Endothelial cell of umbilical vein (primary cell): ENCODE measurements around the gene DNAH3. TPM values are rescaled to one million over a fixed set of nuclear protein-coding genes. Genes with fewer than 3 reads are reported as not detected.

Experiments used
- BruUV-seq: library from RNA; stranded (reverse); fragments of 400-500 nt; replicated peaks from 2 replicates; lab custom pipeline; 2021; lab: Mats Ljungman, UMichigan
- CTCF ChIA-PET: fragments of 300-600, 350-600 bp; sonication (Branson Sonifier 250); formaldehyde crosslinking; loops from one replicate; lab custom pipeline; 2021; ENCODE audit warnings: antibody characterized with exemption, inconsistent platforms; lab: Charles Lee
- POLR2A ChIA-PET: fragments of 300-600, 350-600 bp; sonication (Branson Sonifier 250); formaldehyde crosslinking; loops from one replicate; lab custom pipeline; 2021; ENCODE audit warnings: antibody characterized with exemption, inconsistent platforms; lab: Charles Lee
- DNase-seq: peaks from one replicate; pipeline ENCODE4 v3.0.0-alpha.2; 2011; ENCODE audit warnings: low read depth, low spot score
- FAIRE-seq: peaks from 2 replicates; lab custom pipeline; 2011; peaks lifted over from hg19 to GRCh38; lab: Jason Lieb, UNC
- H2AFZ ChIP-seq: 2 replicates; pipeline ENCODE4 v1.6.0; 2012; ENCODE audit warnings: low read depth, low read length, control low read depth, inconsistent platforms
- H3K27ac ChIP-seq: 2 replicates; pipeline ENCODE4 v1.5.1; 2011; ENCODE audit warnings: low read depth, mild to moderate bottlenecking, control low read depth, low read length, moderate library complexity; ENCODE audit not compliant: insufficient read depth
- H3K27me3 ChIP-seq, 2 experiments: 2 replicates each; pipeline versions ENCODE4 v1.6.0 to v1.6.1; 2011; ENCODE audit warnings: low read length in 2 of 2, mixed read lengths in 1 of 2; ENCODE audit not compliant: control insufficient read depth in 2 of 2, insufficient read depth in 2 of 2
- H3K36me3 ChIP-seq, 2 experiments: 2 replicates in 1 of 2; 3 replicates in 1 of 2; pipeline ENCODE4 v1.5.1; 2011; ENCODE audit warnings: low read length in 2 of 2, mild to moderate bottlenecking in 1 of 2, moderate library complexity in 1 of 2; ENCODE audit not compliant: control insufficient read depth in 2 of 2, insufficient read depth in 2 of 2; ENCODE audit errors: extremely low read depth in 1 of 2
- H3K4me1 ChIP-seq: 3 replicates; pipeline ENCODE4 v1.5.1; 2011; ENCODE audit warnings: mild to moderate bottlenecking, low read length; ENCODE audit not compliant: control insufficient read depth, insufficient read depth; ENCODE audit errors: extremely low read depth
- H3K4me2 ChIP-seq: 2 replicates; pipeline ENCODE4 v1.6.1; 2011; ENCODE audit warnings: low read length, control low read depth, mixed read lengths; ENCODE audit not compliant: insufficient read depth
- H3K4me3 ChIP-seq, 3 experiments: fragments of 200-600 bp in 1 of 3; sonication (generic), shearing (Covaris generic) in 1 of 3; replicated peaks in 1 of 3; 2 replicates each; pipeline ENCODE4 v1.5.1; 2011 to 2016; ENCODE audit warnings: control low read depth in 3 of 3, low read length in 3 of 3, mild to moderate bottlenecking in 2 of 3, inconsistent platforms in 1 of 3, low read depth in 1 of 3, moderate library complexity in 1 of 3; ENCODE audit not compliant: insufficient read depth in 1 of 3
- H3K79me2 ChIP-seq: 2 replicates; pipeline ENCODE4 v1.6.0; 2012; ENCODE audit warnings: low read length, inconsistent platforms; ENCODE audit not compliant: control insufficient read depth, insufficient read depth
- H3K9ac ChIP-seq: replicated peaks from 2 replicates; pipeline ENCODE3; 2011; ENCODE audit warnings: low read length, control low read depth; ENCODE audit not compliant: insufficient read depth; ENCODE audit errors: extremely low read depth
- H3K9me1 ChIP-seq: replicated peaks from 3 replicates; pipeline ENCODE4 v1.6.0; 2011; ENCODE audit warnings: mild to moderate bottlenecking, low read length; ENCODE audit not compliant: control insufficient read depth, insufficient read depth; ENCODE audit errors: extremely low read depth
- H3K9me3 ChIP-seq: replicated peaks from 2 replicates; pipeline ENCODE4 v1.5.1; 2012; ENCODE audit warnings: low read length, inconsistent platforms; ENCODE audit not compliant: control insufficient read depth, insufficient read depth
- H4K20me1 ChIP-seq: replicated peaks from 2 replicates; pipeline ENCODE3; 2011; ENCODE audit warnings: mild to moderate bottlenecking, low read length; ENCODE audit not compliant: control insufficient read depth, insufficient read depth; ENCODE audit errors: extremely low read depth
- CTCF ChIP-seq, 2 donors: IDR thresholded peaks; 1 replicate in 1 of 2; 2 replicates in 1 of 2; pipeline ENCODE4 v1.5.1; 2011; ENCODE audit warnings: low read length in 2 of 2, mild to moderate bottlenecking in 2 of 2, moderate library complexity in 2 of 2, control low read depth in 1 of 2, inconsistent platforms in 1 of 2, low read depth in 1 of 2; ENCODE audit not compliant: insufficient read depth in 1 of 2; ENCODE audit errors: extremely low read depth in 1 of 2
- EZH2 ChIP-seq: IDR thresholded peaks from 2 replicates; pipeline ENCODE4 v1.6.1; 2012; ENCODE audit warnings: borderline replicate concordance, low read depth, mild to moderate bottlenecking, moderate library complexity, low read length, inconsistent platforms; ENCODE audit not compliant: severe bottlenecking
- FOS ChIP-seq: IDR thresholded peaks from 2 replicates; pipeline ENCODE4 v1.6.1; 2011; ENCODE audit warnings: mild to moderate bottlenecking, low read length, moderate library complexity, borderline replicate concordance; ENCODE audit not compliant: insufficient read depth
- GATA2 ChIP-seq: IDR thresholded peaks from 2 replicates; pipeline ENCODE4 v1.7.0; 2011; ENCODE audit warnings: low read depth, mild to moderate bottlenecking, moderate library complexity, mixed read lengths, low read length; ENCODE audit not compliant: insufficient read length, insufficient read depth
- JUN ChIP-seq: IDR thresholded peaks from 2 replicates; pipeline ENCODE4 v1.6.1; 2011; ENCODE audit warnings: borderline replicate concordance, low read depth; ENCODE audit not compliant: insufficient read length, insufficient read depth
- MAX ChIP-seq: IDR thresholded peaks from 2 replicates; pipeline ENCODE4 v1.6.1; 2011; ENCODE audit not compliant: insufficient read depth, insufficient read length
- MYC ChIP-seq: IDR thresholded peaks from one replicate; pipeline ENCODE4 v1.6.1; 2011; ENCODE audit warnings: mild to moderate bottlenecking, low read depth, low read length
- POLR2A ChIP-seq: IDR thresholded peaks from 2 replicates; pipeline ENCODE4 v1.6.1; 2012; ENCODE audit warnings: low read depth, mild to moderate bottlenecking, control low read depth, low read length
- POLR2AphosphoS5 ChIP-seq: IDR thresholded peaks from 2 replicates; pipeline ENCODE4 v1.6.1; 2012; ENCODE audit warnings: low read depth, mild to moderate bottlenecking, control low read depth, low read length, moderate library complexity; ENCODE audit not compliant: insufficient read depth
- dilution Hi-C: fragments of 300-500 bp; cut with MboI; formaldehyde crosslinking; loops from one replicate; pipeline ENCODE4 v1.15.0; 2019; ENCODE audit warnings: low sequenced_read_pairs; ENCODE audit not compliant: extremely low pct_ligation_motif_present
- intact Hi-C: fragments of 100-400 bp; cut with micrococcal nuclease; formaldehyde crosslinking; loops from one replicate; pipeline ENCODE4 v1.10.0; 2022
- polyA plus RNA-seq, 4 experiments: library from polyadenylated mRNA; depleted of rRNA in 3 of 4; stranded (reverse) in 3 of 4; unstranded in 1 of 4; fragments of >200 nt; gene quantifications; 2 replicates each; pipeline versions ENCODE4 v1.2.1 to v1.2.3, GENCODE V29; 2011 to 2012; ENCODE audit warnings: missing spikeins in 1 of 4
- total RNA-seq: library from RNA; stranded (reverse); gene quantifications from 2 replicates; pipeline ENCODE4 v1.2.3, GENCODE V29; 2021

Gene DNAH3
- total and polyA plus RNA-seq, 2 donors (not counting 3 experiments of a cell fraction or from before 2014, with no cell fraction given): not detected

GRCh38 chr16:21005008-21005407 lies 145.6 kb downstream of the DNAH3 start:
- DNase-seq (no peak), FAIRE-seq (no peak)
- dilution Hi-C loops: no loop called here
- POLR2A ChIA-PET: no interaction called here
- H3K4me2 ChIP-seq: no peak overlapping the region
- H3K9me1 ChIP-seq: no peaks in the 10 kb centered on the region
- CTCF ChIA-PET: no interaction called here
- intact Hi-C loops: no loop called here
- H3K27ac ChIP-seq: no peak overlapping the region
- no peak overlapping the region for H2AFZ ChIP-seq
- H4K20me1 ChIP-seq: no peaks in the 10 kb centered on the region
- no TSS peak for BruUV-seq
- peaks cover 4 to 11% of the 10 kb centered on the region in 2 experiments for H3K27me3 ChIP-seq
- H3K4me3 ChIP-seq: no peak overlapping the region
- H3K36me3 ChIP-seq: no peaks in the 10 kb centered on the region
- no peak overlapping the region for H3K9ac ChIP-seq
- no peaks in the 10 kb centered on the region for H3K4me1 ChIP-seq
- TF ChIP-seq MYC (no peak), EZH2 (no peak), POLR2A (no peak), FOS (no peak), CTCF (IDR thresholded peaks at IDR 0.05; ENCODE audit: extremely low read depth in 1 of 2, insufficient read depth in 1 of 2, low read depth in 1 of 2, low read length in 2 of 2) (no peak), MAX (no peak), JUN (no peak), GATA2 (no peak), POLR2AphosphoS5 (no peak)
- no peaks in the 10 kb centered on the region for H3K9me3 ChIP-seq
- H3K79me2 ChIP-seq: no peaks in the 10 kb centered on the region
